GM23338 (cell line): ENCODE results near the gene H2AZ2. TPM values are rescaled to one million over a fixed set of nuclear protein-coding genes. Genes with fewer than 3 reads are reported as not detected.
A peak's percentile ranks its signal among the peaks of the same experiment; 100 is the strongest.

Experiments used
- ATAC-seq: fragments of 200-7000 bp; cut with Tn5 transposase; 3 replicates; pipeline ENCODE4 v1.9.1; 2020
- DNase-seq: peaks from one replicate; pipeline ENCODE4 v3.0.0-alpha.2; 2015; ENCODE audit warnings: low spot score
- H2AFZ ChIP-seq: fragments of 200-600 bp; sonication (generic); 2 replicates; pipeline ENCODE4 v1.8.0; 2016; ENCODE audit warnings: antibody characterized with exemption, mild to moderate bottlenecking, moderate library complexity
- H3F3A ChIP-seq: fragments of 200-600 bp; sonication (generic); replicated peaks from 2 replicates; pipeline ENCODE4 v1.8.0; 2017; ENCODE audit warnings: antibody characterized with exemption, mixed run types, low read depth
- H3K27ac ChIP-seq: fragments of 200-600 bp; sonication (generic); 2 replicates; pipeline ENCODE4 v1.6.1; 2016; ENCODE audit warnings: low read depth
- H3K27me3 ChIP-seq: fragments of 200-600 bp; sonication (generic); 2 replicates; pipeline ENCODE4 v1.8.0; 2016; ENCODE audit warnings: mild to moderate bottlenecking, mixed run types, moderate library complexity; ENCODE audit not compliant: insufficient read depth
- H3K36me3 ChIP-seq: fragments of 200-600 bp; sonication (generic); 2 replicates; pipeline ENCODE4 v1.8.0; 2016; ENCODE audit warnings: mild to moderate bottlenecking; ENCODE audit not compliant: insufficient read depth
- H3K4me1 ChIP-seq: fragments of 200-600 bp; sonication (generic); 2 replicates; pipeline ENCODE4 v1.8.0; 2016; ENCODE audit warnings: mild to moderate bottlenecking, moderate library complexity; ENCODE audit not compliant: insufficient read depth
- H3K4me2 ChIP-seq: fragments of 200-600 bp; sonication (generic); 2 replicates; pipeline ENCODE4 v1.7.1; 2017; ENCODE audit warnings: mixed run types
- H3K4me3 ChIP-seq: fragments of 200-600 bp; sonication (generic); 2 replicates; pipeline ENCODE4 v1.6.1; 2016; ENCODE audit warnings: mixed run types
- H3K79me2 ChIP-seq: fragments of 200-600 bp; sonication (generic); replicated peaks from 2 replicates; pipeline ENCODE4 v1.8.0; 2017; ENCODE audit warnings: mild to moderate bottlenecking; ENCODE audit not compliant: insufficient read depth
- H3K9me2 ChIP-seq: fragments of 200-600 bp; sonication (generic); 2 replicates; pipeline ENCODE4 v1.8.0; 2017; ENCODE audit not compliant: insufficient read depth
- H4K20me1 ChIP-seq: fragments of 200-600 bp; sonication (generic); replicated peaks from 2 replicates; pipeline ENCODE4 v1.8.0; 2017; ENCODE audit warnings: mild to moderate bottlenecking; ENCODE audit not compliant: insufficient read depth
- H3K27ac Mint-ChIP-seq: 2 replicates; pipeline ENCODE4 v1.8.0; 2020; ENCODE audit warnings: inconsistent platforms, mild to moderate bottlenecking, moderate library complexity, mixed read lengths
- H3K27me3 Mint-ChIP-seq: 3 replicates; pipeline ENCODE4 v1.8.0; 2022; ENCODE audit warnings: low read depth, mild to moderate bottlenecking, moderate library complexity, mixed read lengths, inconsistent platforms; ENCODE audit not compliant: insufficient read depth, poor library complexity
- H3K36me3 Mint-ChIP-seq: 3 replicates; pipeline ENCODE4 v1.8.0; 2021; ENCODE audit warnings: low read depth, mild to moderate bottlenecking, inconsistent platforms, moderate library complexity, mixed read lengths
- H3K4me1 Mint-ChIP-seq: 3 replicates; pipeline ENCODE4 v1.8.0; 2020; ENCODE audit warnings: mild to moderate bottlenecking, inconsistent platforms, mixed read lengths
- H3K4me3 Mint-ChIP-seq: 3 replicates; pipeline ENCODE4 v1.8.0; 2021; ENCODE audit warnings: moderate library complexity, mild to moderate bottlenecking, inconsistent platforms, mixed read lengths
- H3K9me3 Mint-ChIP-seq: 3 replicates; pipeline ENCODE4 v1.8.0; 2020; ENCODE audit warnings: moderate library complexity, mild to moderate bottlenecking, inconsistent platforms, mixed read lengths
- EZH2 ChIP-seq: fragments of 200-600 bp; sonication (generic); IDR thresholded peaks from one replicate; pipeline ENCODE4 v1.8.0; 2017; ENCODE audit warnings: antibody characterized with exemption, mild to moderate bottlenecking, low read depth; ENCODE audit not compliant: unreplicated experiment
- EZH2phosphoT487 ChIP-seq: fragments of 200-600 bp; sonication (generic); IDR thresholded peaks from one replicate; pipeline ENCODE4 v1.8.1; 2018; ENCODE audit warnings: antibody characterized with exemption; ENCODE audit not compliant: unreplicated experiment
- NANOG ChIP-seq: IDR thresholded peaks from 2 replicates; pipeline ENCODE4 v1.6.1; 2016; ENCODE audit warnings: antibody characterized with exemption, borderline replicate concordance
- REST ChIP-seq: IDR thresholded peaks from one replicate; pipeline ENCODE4 v1.6.1; 2018; ENCODE audit warnings: antibody characterized with exemption; ENCODE audit not compliant: unreplicated experiment
- STAT1 ChIP-seq: IDR thresholded peaks from one replicate; pipeline ENCODE4 v1.6.1; 2016; ENCODE audit warnings: antibody characterized with exemption; ENCODE audit not compliant: unreplicated experiment
- ZNF114 ChIP-seq: fragments of 250-450 bp; sonication (Bioruptor Pico); IDR thresholded peaks from 2 replicates; pipeline ENCODE4 v1.5.0; 2020; ENCODE audit warnings: mild to moderate bottlenecking, moderate library complexity
- ZNF462 ChIP-seq: fragments of 250-450 bp; sonication (Bioruptor Pico); IDR thresholded peaks from 2 replicates; pipeline ENCODE4 v1.5.0; 2020; ENCODE audit warnings: mild to moderate bottlenecking, moderate library complexity
- polyA plus RNA-seq: library from polyadenylated mRNA; unstranded; fragments of >200 nt; fragmentation: Nextera tagmentation; extraction: Ambion mirVana; gene quantifications from 2 replicates; pipeline ENCODE4 v1.2.1, GENCODE V29; 2016
- total RNA-seq: library from RNA; depleted of rRNA; stranded (reverse); fragments of >200 nt; shearing (Covaris generic); gene quantifications from 2 replicates; pipeline ENCODE4 v1.2.3, GENCODE V29; 2014
- TF ChIP-seq, protein P1 (sequence below): IDR thresholded peaks from 2 replicates; pipeline ENCODE4 v1.6.1; 2016; ENCODE audit warnings: antibody characterized with exemption

Gene H2AZ2
- total and polyA plus RNA-seq, 2 experiments from 2014 or later, result 215 to 390 TPM

DNA sequence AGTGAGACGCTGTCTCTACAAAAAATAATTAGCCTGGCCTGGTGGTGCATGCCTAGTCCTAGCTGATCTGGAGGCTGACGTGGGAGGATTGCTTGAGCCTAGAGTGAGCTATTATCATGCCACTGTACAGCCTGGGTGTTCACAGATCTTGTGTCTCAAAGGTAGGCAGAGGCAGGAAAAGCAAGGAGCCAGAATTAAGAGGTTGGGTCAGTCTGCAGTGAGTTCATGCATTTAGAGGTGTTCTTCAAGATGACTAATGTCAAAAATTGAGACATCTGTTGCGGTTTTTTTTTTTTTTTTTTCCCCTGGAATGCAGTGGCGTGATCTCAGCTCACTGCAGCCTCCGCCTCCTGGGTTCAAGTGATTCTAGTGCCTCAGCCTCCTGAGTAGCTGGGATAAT is 46.0 kb downstream of the H2AZ2 start (continued):
- no peak for TF ChIP-seq REST

GRCh38 chr7:44799939-44800338 is 47.9 kb downstream of the H2AZ2 start:
- no peak overlapping the region for H2AFZ ChIP-seq
- H3K9me3 Mint-ChIP-seq, result peaks cover 3% of the 10 kb centered on the region; the same call in 2 of the 3 replicates
- H3K36me3 Mint-ChIP-seq, result peaks cover 81% of the 10 kb centered on the region
- H3K9me2 ChIP-seq, result no peaks in the 10 kb centered on the region
- H3K27ac Mint-ChIP-seq, result no peak overlapping the region; the same call in 1 of the 2 replicates
- H3K4me3 ChIP-seq, result no peak overlapping the region
- peaks cover 69% of the 10 kb centered on the region for H3F3A ChIP-seq
- ATAC-seq, result no peak
- H3K4me1 Mint-ChIP-seq, result peaks cover 17% of the 10 kb centered on the region; the same call in 2 of the 3 replicates
- peaks cover 53% of the 10 kb centered on the region for H4K20me1 ChIP-seq
- no peak for DNase-seq
- peaks cover 14% of the 10 kb centered on the region for H3K4me1 ChIP-seq
- H3K79me2 ChIP-seq, result peaks cover 50% of the 10 kb centered on the region
- no peaks in the 10 kb centered on the region for H3K27me3 ChIP-seq
- H3K36me3 ChIP-seq, result peaks cover 58% of the 10 kb centered on the region
- no peak overlapping the region for H3K4me2 ChIP-seq
- H3K27ac ChIP-seq, result peak overlapping the region; percentile 87
- peak overlapping the region; percentile 51 for H3K4me3 Mint-ChIP-seq
- H3K27me3 Mint-ChIP-seq, result peaks cover 35% of the 10 kb centered on the region
- TF ChIP-seq STAT1, result no peak
- TF ChIP-seq EZH2phosphoT487, result no peak
- TF ChIP-seq NANOG, result no peak
- TF ChIP-seq ZNF114 (CRISPR knock-in tag), result no peak
- no peak for TF ChIP-seq ZNF462 (CRISPR knock-in tag)
- TF ChIP-seq, protein P1, sequence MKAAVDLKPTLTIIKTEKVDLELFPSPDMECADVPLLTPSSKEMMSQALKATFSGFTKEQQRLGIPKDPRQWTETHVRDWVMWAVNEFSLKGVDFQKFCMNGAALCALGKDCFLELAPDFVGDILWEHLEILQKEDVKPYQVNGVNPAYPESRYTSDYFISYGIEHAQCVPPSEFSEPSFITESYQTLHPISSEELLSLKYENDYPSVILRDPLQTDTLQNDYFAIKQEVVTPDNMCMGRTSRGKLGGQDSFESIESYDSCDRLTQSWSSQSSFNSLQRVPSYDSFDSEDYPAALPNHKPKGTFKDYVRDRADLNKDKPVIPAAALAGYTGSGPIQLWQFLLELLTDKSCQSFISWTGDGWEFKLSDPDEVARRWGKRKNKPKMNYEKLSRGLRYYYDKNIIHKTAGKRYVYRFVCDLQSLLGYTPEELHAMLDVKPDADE, result no peak
- no peak for TF ChIP-seq REST
- TF ChIP-seq EZH2, result no peak
